ENCODE data around the gene DPF3.

The DPF3 gene

GRCh38 chr14:72893636-72894322 lies at the start of gene DPF3:
DPF3 (minus strand) TSS chr14:72894101; CDS start chr14:72894088, 13 bp downstream.
- in situ Hi-C loops (cut with HindIII; ENCODE audit: low sequenced_read_pairs): no loop called here

- in situ Hi-C loops (cut with HindIII; ENCODE audit: low sequenced_read_pairs): no loop called here
These were observed 49.0 kb upstream of the DPF3 start for GRCh38 chr14:72942934-72943333.

- in situ Hi-C loops (cut with HindIII; ENCODE audit: low sequenced_read_pairs): no loop called here
These were observed 47.5 kb upstream of the DPF3 start for GRCh38 chr14:72941286-72941985.

- in situ Hi-C loops (cut with HindIII; ENCODE audit: low sequenced_read_pairs): no loop called here
These were observed 45.7 kb upstream of the DPF3 start for GRCh38 chr14:72939630-72940029.

GRCh38 chr14:72932893-72933292 lies 39.0 kb upstream of the DPF3 start:
- in situ Hi-C loops (cut with HindIII; ENCODE audit: low sequenced_read_pairs): no loop called here

- in situ Hi-C loops (cut with HindIII; ENCODE audit: low sequenced_read_pairs): no loop called here
These were observed 35.6 kb upstream of the DPF3 start for GRCh38 chr14:72929316-72930080.

- in situ Hi-C loops (cut with HindIII; ENCODE audit: low sequenced_read_pairs): no loop called here
These were observed 35.0 kb upstream of the DPF3 start for GRCh38 chr14:72928872-72929271.

- in situ Hi-C loops (cut with HindIII; ENCODE audit: low sequenced_read_pairs): no loop called here
These were observed 32.6 kb upstream of the DPF3 start, which contains the start of gene DCAF4 for GRCh38 chr14:72926292-72927028. DCAF4 (plus strand) TSS chr14:72926464; CDS start chr14:72937979, 11,515 bp downstream.

- in situ Hi-C loops (cut with HindIII; ENCODE audit: low sequenced_read_pairs): no loop called here
These were observed 32.0 kb upstream of the DPF3 start for GRCh38 chr14:72925815-72926291.

- in situ Hi-C loops (cut with HindIII; ENCODE audit: low sequenced_read_pairs): no loop called here
These were observed 31.4 kb upstream of the DPF3 start for GRCh38 chr14:72925171-72925759.

- in situ Hi-C loops (cut with HindIII; ENCODE audit: low sequenced_read_pairs): no loop called here
These were observed 30.4 kb upstream of the DPF3 start for GRCh38 chr14:72924337-72924736.

GRCh38 chr14:72921396-72921795 lies 27.5 kb upstream of the DPF3 start:
- in situ Hi-C loops (cut with HindIII; ENCODE audit: low sequenced_read_pairs): no loop called here

- in situ Hi-C loops (cut with HindIII; ENCODE audit: low sequenced_read_pairs): no loop called here
These were observed 26.1 kb upstream of the DPF3 start for GRCh38 chr14:72920008-72920407.

- in situ Hi-C loops (cut with HindIII; ENCODE audit: low sequenced_read_pairs): no loop called here
These were observed 23.3 kb upstream of the DPF3 start for GRCh38 chr14:72917094-72917802.

- in situ Hi-C loops (cut with HindIII; ENCODE audit: low sequenced_read_pairs): no loop called here
These were observed 22.3 kb upstream of the DPF3 start for GRCh38 chr14:72916174-72916573.

- in situ Hi-C loops (cut with HindIII; ENCODE audit: low sequenced_read_pairs): no loop called here
These were observed 19.9 kb upstream of the DPF3 start for GRCh38 chr14:72913809-72914208.

- in situ Hi-C loops (cut with HindIII; ENCODE audit: low sequenced_read_pairs): no loop called here
These were observed 15.3 kb upstream of the DPF3 start for GRCh38 chr14:72909163-72909562.

GRCh38 chr14:72907886-72908285 lies 14.0 kb upstream of the DPF3 start:
- in situ Hi-C loops (cut with HindIII; ENCODE audit: low sequenced_read_pairs): no loop called here

GRCh38 chr14:72906879-72907278 lies 13.0 kb upstream of the DPF3 start:
- in situ Hi-C loops (cut with HindIII; ENCODE audit: low sequenced_read_pairs): no loop called here

GRCh38 chr14:72906316-72906715 lies 12.4 kb upstream of the DPF3 start:
- in situ Hi-C loops (cut with HindIII; ENCODE audit: low sequenced_read_pairs): no loop called here
